Epithelial cell of umbilical artery (primary cell): Measurements from ENCODE around the gene TNNC1. TPM values are rescaled to one million over a fixed set of nuclear protein-coding genes. Genes with fewer than 3 reads are reported as not detected.

ENCODE experiments used
- total RNA-seq: library from RNA; depleted of rRNA; stranded (reverse); fragments of >200 nt; gene quantifications from 2 replicates; pipeline ENCODE4 v1.2.3, GENCODE V29; 2014

TNNC1 gene
- not detected in 2 replicates for total RNA-seq

DNA sequence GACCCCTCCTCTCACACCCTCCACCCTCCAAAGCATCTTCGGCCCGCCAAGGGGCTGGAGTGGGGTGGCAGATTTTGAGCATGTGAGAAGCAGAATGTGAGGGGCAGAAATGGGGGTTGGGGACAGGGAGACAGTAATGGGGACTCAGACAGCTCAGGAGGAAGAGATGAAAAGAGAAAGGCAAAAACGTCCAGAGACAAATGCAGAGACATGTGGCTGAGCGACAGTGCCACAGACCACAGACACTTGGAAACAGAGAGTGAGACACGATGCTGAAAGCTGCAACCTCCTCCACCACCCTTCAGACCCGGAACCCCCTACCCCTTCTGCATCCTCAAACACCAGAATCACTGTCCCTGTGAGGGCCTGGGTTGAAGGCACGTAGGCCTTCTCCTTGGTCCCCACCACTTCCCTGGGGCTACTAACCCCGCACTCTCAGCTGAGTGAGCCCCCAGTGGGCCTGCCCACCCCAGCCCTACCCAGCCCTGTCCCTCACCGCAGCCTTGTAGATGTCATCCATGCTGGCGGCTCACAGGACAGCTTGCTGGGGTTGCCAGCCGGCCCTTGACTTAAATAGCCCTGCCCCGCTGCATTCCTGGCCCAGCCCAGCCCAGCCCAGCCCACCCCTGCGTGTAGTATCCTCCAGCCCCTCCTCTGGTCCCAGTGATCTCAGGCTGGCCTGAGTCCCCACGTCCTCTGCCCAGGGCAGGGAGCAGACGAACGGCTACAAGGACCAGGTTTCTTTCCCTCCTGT is at the start of gene TNNC1:
Gene TNNC1, minus strand, starts transcription at position 546 of the 754 bp plus-strand sequence. Its CDS starts 26 bp downstream, at position 520.

DNA sequence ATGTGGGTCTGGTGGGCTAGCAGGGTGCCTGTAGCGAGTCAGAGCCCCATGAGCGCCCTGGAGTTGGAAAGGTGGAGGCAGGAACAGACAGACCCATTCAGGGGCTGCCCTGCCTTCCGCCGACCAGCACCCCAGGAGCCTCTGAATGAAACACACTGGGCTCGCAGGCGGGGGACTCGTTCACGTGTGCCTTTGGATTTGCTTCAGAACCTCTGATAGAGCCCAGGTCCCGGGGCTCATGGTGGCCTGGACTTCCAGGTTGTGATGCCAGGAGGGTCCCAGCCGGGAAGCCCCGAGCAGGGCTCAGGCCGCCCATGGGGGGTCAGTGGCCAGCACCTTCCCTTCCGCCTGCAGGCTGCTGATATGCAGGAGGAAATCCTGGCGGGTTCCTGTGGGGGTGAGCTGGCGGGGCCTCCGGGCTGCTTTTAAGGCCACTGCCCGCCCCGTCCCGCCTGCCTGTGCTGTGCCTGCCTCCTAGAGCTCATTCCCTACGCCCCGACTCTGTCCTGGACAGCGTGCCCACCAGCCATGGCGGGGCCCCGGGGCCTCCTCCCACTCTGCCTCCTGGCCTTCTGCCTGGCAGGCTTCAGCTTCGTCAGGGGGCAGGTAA is 41.1 kb upstream of the TNNC1 start, which contains the start of gene STAB1:
Gene STAB1, plus strand, starts transcription at position 453 of the 610 bp plus-strand sequence. Its CDS starts 76 bp downstream, at position 529.

DNA sequence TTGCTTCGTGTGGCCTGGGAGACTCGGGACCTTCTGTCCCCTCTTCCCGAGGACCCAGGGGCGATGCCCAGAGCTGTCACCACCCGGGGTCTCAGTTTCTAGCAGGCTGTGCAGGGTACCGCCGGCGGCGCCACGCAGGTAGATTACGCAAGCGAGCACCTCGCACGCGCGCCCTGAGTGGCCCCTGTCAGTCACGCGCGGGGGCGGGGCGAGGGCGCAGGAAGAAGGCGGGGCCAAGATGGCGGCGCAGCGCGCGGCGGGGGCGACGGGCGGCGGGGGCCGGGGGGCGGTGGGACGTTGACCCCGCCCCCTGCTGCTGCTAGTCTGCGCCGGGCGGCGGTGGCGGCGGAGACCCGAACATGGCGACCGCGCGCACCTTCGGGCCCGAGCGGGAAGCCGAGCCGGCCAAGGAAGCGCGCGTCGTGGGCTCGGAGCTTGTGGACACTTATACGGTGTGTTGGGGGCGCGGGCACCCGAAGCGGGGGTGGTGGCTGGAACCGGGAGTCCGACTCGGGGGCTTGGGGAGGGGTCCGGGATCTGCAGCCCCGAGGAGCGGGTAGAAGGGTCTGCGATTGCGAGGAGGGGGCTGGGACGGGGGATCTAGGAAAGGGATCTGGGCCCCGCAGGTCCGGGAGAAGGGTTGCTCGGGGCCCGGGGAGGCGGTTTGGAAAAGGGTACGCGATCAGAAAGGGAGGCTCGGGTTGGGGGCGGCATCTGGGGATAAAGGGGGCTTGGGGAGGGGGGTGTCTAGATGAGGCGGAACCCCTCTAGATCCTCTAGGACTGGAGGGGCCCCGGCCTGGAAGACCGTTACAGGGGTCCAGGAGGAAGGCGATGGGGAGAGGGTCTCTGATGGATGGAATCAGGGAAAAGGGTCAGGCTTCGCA is 1.7 kb upstream of the TNNC1 start, which contains the start of gene NISCH:
Gene NISCH, plus strand, starts transcription at position 322 of the 886 bp plus-strand sequence. Its CDS starts 38 bp downstream, at position 360.

DNA sequence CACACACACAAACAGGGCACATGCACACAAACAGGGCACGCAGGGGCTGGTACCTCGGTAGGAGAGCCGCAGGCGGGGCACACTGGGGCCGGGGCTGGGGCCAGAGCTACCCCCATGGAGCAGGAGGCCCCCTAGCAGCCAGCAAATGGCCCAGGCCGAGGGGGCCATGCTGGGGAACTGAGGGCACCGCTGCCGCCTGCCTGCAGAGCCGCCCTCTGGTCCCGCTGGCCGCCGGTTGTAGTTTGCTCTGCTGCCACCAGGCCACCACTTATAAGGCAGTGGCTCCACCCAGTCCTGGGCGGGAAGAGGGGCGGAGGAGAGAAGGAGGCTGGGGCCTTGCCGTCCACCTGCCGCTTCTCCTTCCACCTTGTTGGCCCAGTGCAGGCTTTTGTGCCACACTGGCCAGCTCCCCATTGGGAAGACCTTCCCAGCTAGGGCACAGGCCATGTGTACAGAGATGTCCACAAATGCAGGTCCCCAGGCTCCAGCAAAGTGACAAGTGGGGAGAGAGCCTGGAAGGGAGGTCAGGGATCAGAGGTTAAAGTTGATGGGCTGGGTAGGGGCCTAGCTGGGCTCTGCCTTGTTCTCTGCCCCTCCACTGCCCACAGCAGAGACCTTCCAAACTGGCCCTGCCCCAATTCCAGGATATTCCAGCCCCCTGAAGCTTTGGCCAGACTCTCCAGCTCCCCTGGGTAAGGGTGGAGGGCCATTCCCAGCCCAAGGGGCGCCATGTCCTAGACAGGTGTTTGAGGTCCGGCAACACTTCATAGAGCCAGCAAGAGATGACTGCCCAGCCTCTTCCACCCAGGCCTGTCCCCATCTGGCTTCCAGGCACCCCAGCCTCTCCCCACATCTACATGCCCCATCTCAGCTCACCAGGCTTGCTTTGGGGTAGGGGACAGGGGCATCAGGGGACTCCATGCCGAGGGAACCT is 8.7 kb downstream of the TNNC1 start, which contains the start of gene SEMA3G:
Gene SEMA3G, minus strand, starts transcription at position 244 of the 934 bp plus-strand sequence. Its CDS starts 76 bp downstream, at position 168.

Other genes with a start within 250 kb of the TNNC1 start
- gene TLR9, start 228.4 kb downstream of the TNNC1 start, total RNA-seq, result not detected in 2 replicates
- gene TWF2, start 214.9 kb downstream of the TNNC1 start, total RNA-seq, result 106 and 168 TPM in 2 replicates
- 5.8 and 12.3 TPM in 2 replicates for gene PPM1M, start 208.3 kb downstream of the TNNC1 start, total RNA-seq
- gene WDR82, start 175.4 kb downstream of the TNNC1 start, total RNA-seq, result 60.4 and 83.6 TPM in 2 replicates
- gene GLYCTK, start 166.2 kb downstream of the TNNC1 start, total RNA-seq, result 18.8 and 24.4 TPM in 2 replicates
- 0.97 and 1.5 TPM in 2 replicates for gene DNAH1, start 137.7 kb downstream of the TNNC1 start, total RNA-seq
- gene BAP1, start 44.0 kb downstream of the TNNC1 start, total RNA-seq, result 60.2 and 61.7 TPM in 2 replicates
- 3.2 and 4.2 TPM in 2 replicates for gene PHF7, start 43.4 kb downstream of the TNNC1 start, total RNA-seq
- gene SEMA3G, start 8.9 kb downstream of the TNNC1 start, total RNA-seq, result 39.5 and 61.1 TPM in 2 replicates
- 48.7 and 78.7 TPM in 2 replicates for gene NISCH, start 1.6 kb upstream of the TNNC1 start, total RNA-seq
- 189 and 191 TPM in 2 replicates for gene STAB1, start 41.3 kb upstream of the TNNC1 start, total RNA-seq
- gene NT5DC2, start 79.8 kb upstream of the TNNC1 start, total RNA-seq, result 23.9 and 95.8 TPM in 2 replicates
- 2.6 and 23.6 TPM in 2 replicates for gene UQCC5, start 82.6 kb upstream of the TNNC1 start, total RNA-seq
- gene PBRM1, start 231.9 kb upstream of the TNNC1 start, total RNA-seq, result 58.5 and 83.1 TPM in 2 replicates
- 206 and 216 TPM in 2 replicates for gene GNL3, start 232.0 kb upstream of the TNNC1 start, total RNA-seq